SIG-M5 (cell line): ENCODE results near the gene DAND5.
"Not testable (repeated sequence)": the region's sequence is repeated elsewhere in the genome, so short reads cannot be mapped to it uniquely, and the experiment has no call there.

ENCODE experiments used
- DNase-seq: peaks from one replicate; lab custom pipeline; 2025; lab: John Stamatoyannopoulos, UW

DAND5 gene

GRCh38 chr19:12967907-12968306 lies 1.5 kb upstream of the DAND5 start:
- DNase-seq: no peak

- DNase-seq: no peak
Measured at GRCh38 chr19:12970070-12970820, 869 bp downstream of the DAND5 start.

GRCh38 chr19:12973236-12973635 lies 3.9 kb downstream of the DAND5 start:
- DNase-seq: no peak

GRCh38 chr19:12974301-12975220 lies 5.2 kb downstream of the DAND5 start:
- no peak for DNase-seq

GRCh38 chr19:12975221-12975741 lies 5.9 kb downstream of the DAND5 start:
- no peak for DNase-seq

- DNase-seq: not testable (repeated sequence)
Measured at GRCh38 chr19:12976109-12976508, 6.7 kb downstream of the DAND5 start.

GRCh38 chr19:12979974-12980373 lies 10.6 kb downstream of the DAND5 start:
- no peak for DNase-seq

- DNase-seq: no peak
Measured at GRCh38 chr19:12982648-12983047, 13.3 kb downstream of the DAND5 start.

GRCh38 chr19:12983091-12983490 lies 13.7 kb downstream of the DAND5 start:
- DNase-seq: no peak

GRCh38 chr19:12983542-12984142 lies 14.3 kb downstream of the DAND5 start:
- no peak for DNase-seq

- no peak for DNase-seq
Measured at GRCh38 chr19:12984143-12984627, 14.8 kb downstream of the DAND5 start.

- DNase-seq: no peak
Measured at GRCh38 chr19:12984683-12985048, 15.3 kb downstream of the DAND5 start.

GRCh38 chr19:12985049-12985776 lies 15.8 kb downstream of the DAND5 start:
- no peak for DNase-seq

- DNase-seq: no peak
Measured at GRCh38 chr19:12986726-12987125, 17.4 kb downstream of the DAND5 start.

- no peak for DNase-seq
Measured at GRCh38 chr19:12987190-12987589, 17.8 kb downstream of the DAND5 start.

- DNase-seq: no peak
Measured at GRCh38 chr19:12987781-12988180, 18.4 kb downstream of the DAND5 start.

GRCh38 chr19:12990431-12990830 lies 21.1 kb downstream of the DAND5 start:
- DNase-seq: no peak

GRCh38 chr19:12990853-12991252 lies 21.5 kb downstream of the DAND5 start:
- no peak for DNase-seq

- no peak for DNase-seq
Measured at GRCh38 chr19:12991296-12991695, 21.9 kb downstream of the DAND5 start.

- DNase-seq: no peak
Measured at GRCh38 chr19:12992729-12993128, 23.4 kb downstream of the DAND5 start.

- DNase-seq: no peak
Measured at GRCh38 chr19:12993562-12993961, 24.2 kb downstream of the DAND5 start.
